Thyroid gland (tissue), 4 donors: Measurements from ENCODE around the gene SUMF1. TPM values are rescaled to one million over a fixed set of nuclear protein-coding genes. Genes with fewer than 3 reads are reported as not detected.

ENCODE experiments used
- DNase-seq, 2 donors: peaks; one replicate each; pipeline ENCODE4 v3.0.0-alpha.2; 2019
- H3K27ac ChIP-seq, 3 donors: fragments of 200-600 bp; sonication (generic); 1 replicate in 2 of 3; 2 replicates in 1 of 3; pipeline ENCODE4 v1.5.1; 2016 to 2019; ENCODE audit warnings: mild to moderate bottlenecking in 1 of 3, moderate library complexity in 1 of 3
- H3K27me3 ChIP-seq: fragments of 200-600 bp; sonication (generic); one replicate; pipeline ENCODE4 v1.5.1; 2019
- H3K36me3 ChIP-seq, 2 donors: fragments of 200-600 bp; sonication (generic); one replicate each; pipeline ENCODE4 v1.5.1; 2016 to 2019
- H3K4me1 ChIP-seq, 2 donors: fragments of 200-600 bp; sonication (generic); one replicate each; pipeline ENCODE4 v1.5.1; 2017 to 2019
- H3K4me3 ChIP-seq, 3 donors: fragments of 200-600 bp; sonication (generic); replicated peaks in 1 of 3; 1 replicate in 2 of 3; 2 replicates in 1 of 3; pipeline ENCODE4 v1.5.1; 2016; ENCODE audit warnings: mild to moderate bottlenecking in 1 of 3
- H3K9me3 ChIP-seq: fragments of 200-600 bp; sonication (generic); one replicate; pipeline ENCODE4 v1.5.1; 2017
- CTCF ChIP-seq, 6 experiments: fragments of 200-600 bp in 3 of 6; fragments of 450-650 bp in 3 of 6; sonication (generic) in 3 of 6; IDR thresholded peaks; one replicate each; pipeline ENCODE4 v1.5.1; 2016 to 2019; ENCODE audit warnings: antibody characterized with exemption in 6 of 6, mild to moderate bottlenecking in 2 of 6, inconsistent platforms in 1 of 6, moderate library complexity in 1 of 6
- POLR2A ChIP-seq, 2 donors: fragments of 450-650 bp; IDR thresholded peaks; one replicate each; pipeline ENCODE4 v1.6.1; 2017; ENCODE audit warnings: antibody characterized with exemption in 2 of 2, mild to moderate bottlenecking in 2 of 2, moderate library complexity in 1 of 2
- WGBS, 2 donors: methylation state at CpG; one replicate each; pipeline ENCODE4 v1.1.5; 2017; 5-methylcytosine and 5-hydroxymethylcytosine counted together
- intact Hi-C: fragments of 100-400 bp; cut with DNase I; formaldehyde crosslinking; loops from one replicate; pipeline ENCODE4 v1.15.1; 2023
- total RNA-seq, 4 donors: library from RNA; depleted of rRNA; stranded (reverse); fragments of >200 nt; gene quantifications; one replicate each; pipeline ENCODE4 v1.2.3, GENCODE V29; 2016

SUMF1 gene
- total RNA-seq, 4 donors from 2014 or later = 58.8 to 98.3 (median 74.5) TPM

GRCh38 chr3:4341336-4341675 lies 125.8 kb downstream of the SUMF1 start:
- H3K36me3 ChIP-seq = no peaks in the 10 kb centered on the region
- H3K9me3 ChIP-seq = no peaks in the 10 kb centered on the region
- DNase-seq = no peak
- H3K4me1 ChIP-seq = peaks cover 0 to 10% of the 10 kb centered on the region in 2 donors
- no peaks in the 10 kb centered on the region for H3K27me3 ChIP-seq
- intact Hi-C loops = loop anchor here (10.0 kb wide), 2 partner anchors 143 to 713 kb away; no protein-coding TSS in a partner anchor
- H3K27ac ChIP-seq = no peak overlapping the region
- TF ChIP-seq CTCF (IDR thresholded peaks at IDR 0.05) (no peak), POLR2A (IDR thresholded peaks at IDR 0.05) (no peak)
- H3K4me3 ChIP-seq = no peak overlapping the region

GRCh38 chr3:4340411-4341335 lies 126.4 kb downstream of the SUMF1 start:
- Histone ChIP-seq H3K4me3 (no peak overlapping the region), H3K36me3 (no peaks in the 10 kb centered on the region), H3K4me1 (peaks cover 0 to 10% of the 10 kb centered on the region in 2 donors), H3K27ac (peak overlapping the region in 1 of 3 donors; percentile 18), H3K9me3 (no peaks in the 10 kb centered on the region), H3K27me3 (no peaks in the 10 kb centered on the region)
- DNase-seq = peak in 1 of 2 donors; percentile 16
- TF ChIP-seq CTCF (IDR thresholded peaks at IDR 0.05) (no peak), POLR2A (IDR thresholded peaks at IDR 0.05) (no peak)
- intact Hi-C loops = loop anchor here (10.0 kb wide), 2 partner anchors 144 to 714 kb away; no protein-coding TSS in a partner anchor
- WGBS, 2 donors = 78 to 79% methylated on average over 6 of the region's 6 CpGs

- Histone ChIP-seq H3K27me3 (no peaks in the 10 kb centered on the region), H3K4me3 (no peak overlapping the region), H3K9me3 (no peaks in the 10 kb centered on the region), H3K36me3 (no peaks in the 10 kb centered on the region), H3K27ac (peak overlapping the region in 1 of 3 donors; percentile 18), H3K4me1 (peaks cover 0 to 10% of the 10 kb centered on the region in 2 donors)
- TF ChIP-seq POLR2A (IDR thresholded peaks at IDR 0.05) = no peak
- no peak for TF ChIP-seq CTCF (IDR thresholded peaks at IDR 0.05)
- no peak for DNase-seq
- WGBS, 2 donors = 96 to 98% methylated on average over 4 of the region's 4 CpGs
- intact Hi-C loops = loop anchor here (10.0 kb wide), 2 partner anchors 145 to 715 kb away; no protein-coding TSS in a partner anchor
These were observed 127.0 kb downstream of the SUMF1 start for GRCh38 chr3:4340077-4340410.

GRCh38 chr3:4338751-4339150 lies 128.3 kb downstream of the SUMF1 start:
- Histone ChIP-seq H3K27ac (no peak overlapping the region), H3K27me3 (no peaks in the 10 kb centered on the region), H3K9me3 (no peaks in the 10 kb centered on the region), H3K4me1 (peaks cover 0 to 10% of the 10 kb centered on the region in 2 donors), H3K4me3 (no peak overlapping the region), H3K36me3 (no peaks in the 10 kb centered on the region)
- TF ChIP-seq POLR2A (IDR thresholded peaks at IDR 0.05) (no peak), CTCF (IDR thresholded peaks at IDR 0.05) (no peak)
- no peak for DNase-seq
- WGBS, 2 donors = 95 to 97% methylated on average over 5 of the region's 5 CpGs
- intact Hi-C loops = no loop called here

- H3K4me3 ChIP-seq = no peak overlapping the region
- intact Hi-C loops = no loop called here
- H3K27me3 ChIP-seq = no peaks in the 10 kb centered on the region
- TF ChIP-seq POLR2A (IDR thresholded peaks at IDR 0.05) (no peak), CTCF (IDR thresholded peaks at IDR 0.05) (no peak)
- DNase-seq = no peak
- no peaks in the 10 kb centered on the region for H3K36me3 ChIP-seq
- H3K4me1 ChIP-seq = peaks cover 0 to 10% of the 10 kb centered on the region in 2 donors
- no peaks in the 10 kb centered on the region for H3K9me3 ChIP-seq
- WGBS, 2 donors = 59 to 68% methylated on average over 3 of the region's 3 CpGs
- no peak overlapping the region for H3K27ac ChIP-seq
These were observed 130.1 kb downstream of the SUMF1 start for GRCh38 chr3:4336850-4337546.
